Thyroid gland (tissue), 4 donors: Measurements from ENCODE around the gene EFNA5. TPM values are rescaled to one million over a fixed set of nuclear protein-coding genes. Genes with fewer than 3 reads are reported as not detected.

Experiments
- DNase-seq, 2 donors: peaks; one replicate each; pipeline ENCODE4 v3.0.0-alpha.2; 2019
- H3K27ac ChIP-seq, 3 donors: fragments of 200-600 bp; sonication (generic); 1 replicate in 2 of 3; 2 replicates in 1 of 3; pipeline ENCODE4 v1.5.1; 2016 to 2019; ENCODE audit warnings: mild to moderate bottlenecking in 1 of 3, moderate library complexity in 1 of 3
- H3K27me3 ChIP-seq: fragments of 200-600 bp; sonication (generic); one replicate; pipeline ENCODE4 v1.5.1; 2019
- H3K36me3 ChIP-seq, 2 donors: fragments of 200-600 bp; sonication (generic); one replicate each; pipeline ENCODE4 v1.5.1; 2016 to 2019
- H3K4me1 ChIP-seq, 2 donors: fragments of 200-600 bp; sonication (generic); one replicate each; pipeline ENCODE4 v1.5.1; 2017 to 2019
- H3K4me3 ChIP-seq, 3 donors: fragments of 200-600 bp; sonication (generic); replicated peaks in 1 of 3; 1 replicate in 2 of 3; 2 replicates in 1 of 3; pipeline ENCODE4 v1.5.1; 2016; ENCODE audit warnings: mild to moderate bottlenecking in 1 of 3
- H3K9me3 ChIP-seq: fragments of 200-600 bp; sonication (generic); one replicate; pipeline ENCODE4 v1.5.1; 2017
- CTCF ChIP-seq, 6 experiments: fragments of 200-600 bp in 3 of 6; fragments of 450-650 bp in 3 of 6; sonication (generic) in 3 of 6; IDR thresholded peaks; one replicate each; pipeline ENCODE4 v1.5.1; 2016 to 2019; ENCODE audit warnings: antibody characterized with exemption in 6 of 6, mild to moderate bottlenecking in 2 of 6, inconsistent platforms in 1 of 6, moderate library complexity in 1 of 6
- POLR2A ChIP-seq, 2 donors: fragments of 450-650 bp; IDR thresholded peaks; one replicate each; pipeline ENCODE4 v1.6.1; 2017; ENCODE audit warnings: antibody characterized with exemption in 2 of 2, mild to moderate bottlenecking in 2 of 2, moderate library complexity in 1 of 2
- WGBS, 2 donors: methylation state at CpG; one replicate each; pipeline ENCODE4 v1.1.5; 2017; 5-methylcytosine and 5-hydroxymethylcytosine counted together
- intact Hi-C: fragments of 100-400 bp; cut with DNase I; formaldehyde crosslinking; loops from one replicate; pipeline ENCODE4 v1.15.1; 2023
- total RNA-seq, 4 donors: library from RNA; depleted of rRNA; stranded (reverse); fragments of >200 nt; gene quantifications; one replicate each; pipeline ENCODE4 v1.2.3, GENCODE V29; 2016

EFNA5 gene
- total RNA-seq, 4 donors from 2014 or later, result 5.7 to 17.2 (median 6.4) TPM

GRCh38 chr5:107624235-107624634, 46.5 kb downstream of the EFNA5 start:
- WGBS, 2 donors, result 100% methylated on average over 1 of the region's 1 CpG
- DNase-seq, result no peak
- Histone ChIP-seq H3K4me1 (no peaks in the 10 kb centered on the region), H3K4me3 (no peak overlapping the region), H3K27me3 (no peaks in the 10 kb centered on the region), H3K27ac (no peak overlapping the region), H3K9me3 (no peaks in the 10 kb centered on the region), H3K36me3 (no peaks in the 10 kb centered on the region)
- TF ChIP-seq CTCF (IDR thresholded peaks at IDR 0.05), result no peak
- intact Hi-C loops, result no loop called here

- no peaks in the 10 kb centered on the region for H3K9me3 ChIP-seq
- H3K27me3 ChIP-seq, result no peaks in the 10 kb centered on the region
- H3K27ac ChIP-seq, result no peak overlapping the region
- no peak for DNase-seq
- WGBS, 2 donors, result 92 to 96% methylated on average over 1 of the region's 1 CpG
- intact Hi-C loops, result no loop called here
- no peaks in the 10 kb centered on the region for H3K4me1 ChIP-seq
- TF ChIP-seq CTCF (IDR thresholded peaks at IDR 0.05) (no peak), POLR2A (IDR thresholded peaks at IDR 0.05) (no peak)
- H3K36me3 ChIP-seq, result no peaks in the 10 kb centered on the region
- no peak overlapping the region for H3K4me3 ChIP-seq
Measured at GRCh38 chr5:107621089-107621488, 49.6 kb downstream of the EFNA5 start.

- TF ChIP-seq POLR2A (IDR thresholded peaks at IDR 0.05) (no peak), CTCF (IDR thresholded peaks at IDR 0.05) (no peak)
- no peaks in the 10 kb centered on the region for H3K27me3 ChIP-seq
- no peaks in the 10 kb centered on the region for H3K9me3 ChIP-seq
- intact Hi-C loops, result no loop called here
- H3K4me1 ChIP-seq, result no peaks in the 10 kb centered on the region
- no peak for DNase-seq
- no peak overlapping the region for H3K4me3 ChIP-seq
- H3K27ac ChIP-seq, result no peak overlapping the region
- 69 to 72% methylated on average over 2 of the region's 2 CpGs for WGBS, 2 donors
- H3K36me3 ChIP-seq, result no peaks in the 10 kb centered on the region
Measured at GRCh38 chr5:107619781-107620180, 51.0 kb downstream of the EFNA5 start.

GRCh38 chr5:107618242-107618641, 52.5 kb downstream of the EFNA5 start:
- intact Hi-C loops, result no loop called here
- no peaks in the 10 kb centered on the region for H3K9me3 ChIP-seq
- no peaks in the 10 kb centered on the region for H3K27me3 ChIP-seq
- no peak overlapping the region for H3K4me3 ChIP-seq
- no peaks in the 10 kb centered on the region for H3K4me1 ChIP-seq
- 90 to 92% methylated on average over 3 of the region's 3 CpGs for WGBS, 2 donors
- TF ChIP-seq CTCF (IDR thresholded peaks at IDR 0.05) (no peak), POLR2A (IDR thresholded peaks at IDR 0.05) (no peak)
- no peak overlapping the region for H3K27ac ChIP-seq
- no peak for DNase-seq
- H3K36me3 ChIP-seq, result no peaks in the 10 kb centered on the region

GRCh38 chr5:107617052-107617451, 53.7 kb downstream of the EFNA5 start:
- H3K36me3 ChIP-seq, result no peaks in the 10 kb centered on the region
- H3K27me3 ChIP-seq, result no peaks in the 10 kb centered on the region
- no peaks in the 10 kb centered on the region for H3K4me1 ChIP-seq
- H3K27ac ChIP-seq, result no peak overlapping the region
- intact Hi-C loops, result no loop called here
- no peak for DNase-seq
- WGBS, 2 donors, result 94 to 97% methylated on average over 1 of the region's 1 CpG
- H3K4me3 ChIP-seq, result no peak overlapping the region
- TF ChIP-seq POLR2A (IDR thresholded peaks at IDR 0.05), result no peak
- TF ChIP-seq CTCF (IDR thresholded peaks at IDR 0.05), result no peak
- H3K9me3 ChIP-seq, result no peaks in the 10 kb centered on the region
